NCI-H2029 (cell line): ENCODE data around the gene TBX6.

Source experiments
- DNase-seq: peaks from one replicate; lab custom pipeline; 2025; lab: John Stamatoyannopoulos, UW

TBX6 gene

GRCh38 chr16:30086291-30087140, 5.2 kb downstream of the TBX6 start:
- DNase-seq: no peak

DNA sequence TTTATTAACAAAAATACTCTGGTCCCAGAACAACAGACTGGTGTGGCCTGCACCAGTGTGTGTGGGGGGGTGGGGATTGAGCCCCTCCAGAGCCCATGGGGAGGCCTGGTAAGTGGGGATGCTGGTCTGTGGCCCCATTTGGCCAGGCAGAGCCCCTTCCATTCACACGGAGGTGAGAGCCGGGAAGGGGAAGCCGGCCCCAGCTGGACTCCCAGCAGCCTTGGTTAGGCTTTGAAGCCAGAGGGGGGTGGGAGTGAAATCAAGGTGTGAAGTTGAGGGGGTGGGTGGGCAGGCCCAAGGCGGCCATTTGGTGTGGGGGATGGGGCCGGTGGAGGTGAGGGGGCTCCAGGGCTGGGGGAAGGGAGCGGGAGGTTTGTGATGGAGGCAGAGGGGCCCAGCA, 5.9 kb downstream of the TBX6 start:
- no peak for DNase-seq

DNA sequence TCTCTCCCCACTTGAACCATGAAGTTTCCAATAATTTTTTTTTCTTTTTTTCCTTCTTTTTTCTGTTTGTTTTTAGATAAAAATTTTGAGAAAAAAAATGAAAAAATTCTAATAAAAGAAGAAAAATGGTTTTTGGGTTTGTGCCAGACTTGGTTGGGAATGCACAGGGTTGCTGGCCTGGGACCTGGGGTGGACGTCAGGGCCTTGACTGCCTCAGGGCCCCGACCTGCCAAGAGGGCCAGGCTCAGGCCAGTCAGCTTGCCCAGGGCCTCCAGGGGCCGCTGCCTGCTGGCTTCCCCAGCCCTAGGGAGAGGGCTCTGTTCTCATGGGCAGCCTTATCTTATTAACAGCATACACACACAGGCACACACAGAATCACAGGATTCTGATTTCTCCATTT, 6.5 kb downstream of the TBX6 start:
- DNase-seq: no peak

GRCh38 chr16:30084816-30085159, 6.9 kb downstream of the TBX6 start:
- no peak for DNase-seq

GRCh38 chr16:30084096-30084815, 7.5 kb downstream of the TBX6 start:
- DNase-seq: no peak

GRCh38 chr16:30083216-30084055, 8.3 kb downstream of the TBX6 start:
- no peak for DNase-seq

- DNase-seq: no peak
These were observed 9.1 kb downstream of the TBX6 start for GRCh38 chr16:30082545-30083090.

DNA sequence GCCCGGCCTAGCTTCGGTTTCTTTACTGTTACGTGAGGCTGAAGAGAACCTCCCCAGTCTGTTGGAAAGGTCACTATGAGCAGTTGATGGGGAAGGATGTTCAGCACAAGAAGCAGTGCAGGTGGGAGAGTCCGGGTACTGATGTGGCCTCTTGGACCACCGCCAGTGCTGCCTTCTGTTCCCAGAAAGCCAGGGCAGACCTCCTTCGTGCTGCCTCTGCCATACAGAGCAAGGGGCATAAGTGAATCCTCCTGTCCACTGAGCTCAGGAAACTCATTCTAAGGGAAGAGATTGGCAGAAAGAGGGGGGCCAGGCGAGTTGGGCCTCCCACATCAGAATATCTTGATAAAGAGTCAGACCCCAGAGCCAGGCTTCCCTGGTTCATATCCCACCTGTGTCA, 12.2 kb downstream of the TBX6 start:
- DNase-seq: no peak

DNA sequence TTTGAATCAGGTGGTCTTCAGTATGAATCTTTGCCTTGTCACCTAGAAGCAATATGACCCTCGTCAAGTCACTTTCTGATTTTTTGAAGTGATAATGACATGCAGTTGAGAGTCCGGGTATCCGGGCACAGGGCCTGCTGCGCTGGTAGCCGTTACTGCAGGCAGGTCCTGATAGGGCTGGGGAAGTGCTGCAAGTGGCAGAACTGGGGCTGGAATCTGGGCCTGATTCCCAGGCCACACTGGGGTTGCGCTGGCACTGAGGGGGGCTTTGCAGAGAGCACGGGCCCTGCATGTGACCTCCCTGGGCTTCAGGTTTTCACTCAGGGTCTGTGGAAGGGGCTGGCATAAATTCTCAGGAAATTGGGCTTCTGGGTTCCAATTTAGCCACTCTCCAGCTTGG, 13.0 kb downstream of the TBX6 start:
- no peak for DNase-seq

DNA sequence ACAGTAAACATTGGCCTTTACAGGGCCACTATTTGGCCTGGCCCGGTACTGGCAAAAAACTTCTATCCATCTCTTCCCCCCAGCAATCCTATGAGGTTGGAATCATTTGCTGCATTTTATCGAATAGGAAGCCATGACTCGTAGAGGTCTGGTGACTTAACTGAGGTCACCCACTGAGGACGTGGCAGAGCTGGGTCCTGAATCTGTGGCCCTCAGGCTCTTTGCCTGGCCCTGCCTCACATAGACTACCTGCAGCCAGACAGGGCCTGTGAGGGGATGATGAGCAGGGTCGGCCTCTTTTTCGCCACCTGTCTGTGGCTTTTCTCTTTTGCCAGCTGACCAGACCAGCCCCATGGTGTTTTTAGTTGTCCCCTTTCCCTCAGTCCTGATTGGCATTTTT, 14.1 kb downstream of the TBX6 start:
- no peak for DNase-seq

- DNase-seq: no peak
These were observed 15.4 kb downstream of the TBX6 start for GRCh38 chr16:30076276-30076791.

- DNase-seq: peak; percentile 86
These were observed 16.0 kb downstream of the TBX6 start, which contains the start of gene PPP4C for GRCh38 chr16:30075503-30076275. Gene PPP4C, plus strand, starts transcription at chr16:30075994. Its CDS starts 384 bp downstream, at chr16:30076378.

- DNase-seq: no peak
These were observed 21.2 kb downstream of the TBX6 start for GRCh38 chr16:30070490-30070889.

DNA sequence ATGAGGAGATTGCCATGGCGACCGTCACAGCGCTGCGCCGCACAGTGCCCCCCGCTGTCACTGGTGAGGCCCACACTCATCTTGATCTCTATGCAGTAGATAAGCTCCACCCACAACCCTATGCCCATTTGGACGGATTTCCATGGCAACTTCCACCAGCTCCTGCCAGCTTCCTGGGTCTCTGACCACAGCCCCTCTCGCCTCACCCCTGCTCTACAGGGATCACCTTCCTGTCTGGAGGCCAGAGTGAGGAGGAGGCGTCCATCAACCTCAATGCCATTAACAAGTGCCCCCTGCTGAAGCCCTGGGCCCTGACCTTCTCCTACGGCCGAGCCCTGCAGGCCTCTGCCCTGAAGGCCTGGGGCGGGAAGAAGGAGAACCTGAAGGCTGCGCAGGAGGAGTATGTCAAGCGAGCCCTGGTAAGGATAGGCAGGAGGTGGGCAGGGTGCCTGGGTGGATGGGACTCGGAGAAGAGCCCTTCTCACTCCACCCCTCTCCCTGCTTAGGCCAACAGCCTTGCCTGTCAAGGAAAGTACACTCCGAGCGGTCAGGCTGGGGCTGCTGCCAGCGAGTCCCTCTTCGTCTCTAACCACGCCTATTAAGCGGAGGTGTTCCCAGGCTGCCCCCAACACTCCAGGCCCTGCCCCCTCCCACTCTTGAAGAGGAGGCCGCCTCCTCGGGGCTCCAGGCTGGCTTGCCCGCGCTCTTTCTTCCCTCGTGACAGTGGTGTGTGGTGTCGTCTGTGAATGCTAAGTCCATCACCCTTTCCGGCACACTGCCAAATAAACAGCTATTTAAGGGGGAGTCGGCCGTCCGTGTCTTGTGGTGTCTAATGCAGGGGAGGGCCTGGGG, 21.9 kb downstream of the TBX6 start:
- DNase-seq: no peak

- no peak for DNase-seq
These were observed 22.7 kb downstream of the TBX6 start for GRCh38 chr16:30068750-30069610.

- no peak for DNase-seq
These were observed 23.4 kb downstream of the TBX6 start for GRCh38 chr16:30068333-30068732.

- DNase-seq: no peak
These were observed 24.2 kb downstream of the TBX6 start for GRCh38 chr16:30067584-30067916.

DNA sequence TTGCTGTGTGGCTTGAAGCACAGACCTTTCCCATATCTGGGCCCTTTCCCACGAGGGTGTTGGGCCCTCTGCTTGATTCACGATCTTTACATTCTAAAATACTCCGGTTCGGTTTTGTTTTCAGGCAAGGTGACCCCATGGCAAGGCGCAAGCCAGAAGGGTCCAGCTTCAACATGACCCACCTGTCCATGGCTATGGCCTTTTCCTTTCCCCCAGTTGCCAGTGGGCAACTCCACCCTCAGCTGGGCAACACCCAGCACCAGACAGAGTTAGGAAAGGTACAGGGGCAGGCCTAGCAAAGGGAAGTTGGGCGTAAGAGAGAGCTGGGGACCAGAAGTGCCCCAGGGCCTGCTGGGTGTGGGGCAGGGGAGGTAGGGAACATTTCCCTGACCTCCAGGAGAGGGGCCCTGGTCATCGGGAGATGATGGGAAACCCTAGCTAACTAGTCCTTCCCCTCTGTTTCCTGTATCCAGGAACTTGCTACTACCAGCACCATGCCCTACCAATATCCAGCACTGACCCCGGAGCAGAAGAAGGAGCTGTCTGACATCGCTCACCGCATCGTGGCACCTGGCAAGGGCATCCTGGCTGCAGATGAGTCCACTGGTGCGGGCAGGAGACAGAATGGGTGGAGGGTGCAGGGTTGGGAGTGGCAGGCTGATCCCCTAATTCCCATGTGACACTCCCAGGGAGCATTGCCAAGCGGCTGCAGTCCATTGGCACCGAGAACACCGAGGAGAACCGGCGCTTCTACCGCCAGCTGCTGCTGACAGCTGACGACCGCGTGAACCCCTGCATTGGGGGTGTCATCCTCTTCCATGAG, 24.8 kb downstream of the TBX6 start:
- DNase-seq: no peak
